Esophagus (tissue), 2 donors: ENCODE data around the gene TTF1. TPM values are rescaled to one million over a fixed set of nuclear protein-coding genes. Genes with fewer than 3 reads are reported as not detected.

Experiments
- H3K27ac ChIP-seq, 2 donors: one replicate each; pipeline ENCODE4 v1.5.1; 2013; ENCODE audit warnings: low read depth in 2 of 2, mild to moderate bottlenecking in 2 of 2, inconsistent platforms in 1 of 2, low read length in 1 of 2, moderate library complexity in 1 of 2
- H3K27me3 ChIP-seq, 2 donors: one replicate each; pipeline ENCODE4 v1.6.1; 2013; ENCODE audit warnings: low read length in 2 of 2, control low read depth in 1 of 2, mild to moderate bottlenecking in 1 of 2; ENCODE audit not compliant: insufficient read depth in 2 of 2, control insufficient read depth in 1 of 2
- H3K36me3 ChIP-seq, 2 donors: one replicate each; pipeline ENCODE4 v1.6.1; 2013; ENCODE audit warnings: low read length in 1 of 2; ENCODE audit not compliant: control insufficient read depth in 2 of 2, insufficient read depth in 2 of 2
- H3K4me1 ChIP-seq, 2 donors: one replicate each; pipeline ENCODE4 v1.6.1; 2013; ENCODE audit warnings: low read length in 1 of 2; ENCODE audit not compliant: control insufficient read depth in 2 of 2, insufficient read depth in 2 of 2
- H3K4me3 ChIP-seq, 2 donors: one replicate each; pipeline ENCODE4 v1.5.1; 2013; ENCODE audit warnings: low read length in 2 of 2, mild to moderate bottlenecking in 2 of 2, low read depth in 1 of 2, moderate library complexity in 1 of 2
- H3K9me3 ChIP-seq, 2 donors: one replicate each; pipeline ENCODE4 v1.6.1; 2013; ENCODE audit warnings: mild to moderate bottlenecking in 2 of 2, low read depth in 1 of 2, low read length in 1 of 2, moderate library complexity in 1 of 2; ENCODE audit not compliant: control insufficient read depth in 2 of 2, insufficient read depth in 1 of 2
- WGBS, 2 donors: extraction: QIAGEN DNeasy Blood & Tissue Kit; methylation state at CpG; one replicate each; pipeline ENCODE4 v1.1.7; 2013; 5-methylcytosine and 5-hydroxymethylcytosine counted together
- polyA plus RNA-seq, 2 donors: library from polyadenylated mRNA; stranded (reverse); fragments of 200-250 nt; gene quantifications; one replicate each; pipeline ENCODE4 v1.2.3, GENCODE V29; 2013
- donor health status: healthy with polysubstance abuse.
- donor health status: Bipolar disorder and iron deficiency.

The TTF1 gene
- polyA plus RNA-seq, 2 donors = 9.2 to 11.1 TPM

GRCh38 chr9:132415181-132415580 lies 8.5 kb upstream of the TTF1 start:
- Histone ChIP-seq H3K36me3 (no peaks in the 10 kb centered on the region), H3K4me1 (peaks cover 3 to 9% of the 10 kb centered on the region in 2 donors), H3K4me3 (no peak overlapping the region), H3K27me3 (peaks cover 0 to 8% of the 10 kb centered on the region in 2 donors), H3K9me3 (no peaks in the 10 kb centered on the region), H3K27ac (no peak overlapping the region)
- 31 to 39% methylated on average over 12 of the region's 12 CpGs for WGBS, 2 donors

- Histone ChIP-seq H3K4me3 (no peak overlapping the region), H3K36me3 (no peaks in the 10 kb centered on the region), H3K27ac (no peak overlapping the region), H3K9me3 (no peaks in the 10 kb centered on the region), H3K27me3 (peaks cover 0 to 8% of the 10 kb centered on the region in 2 donors), H3K4me1 (peaks cover 3 to 10% of the 10 kb centered on the region in 2 donors)
- WGBS, 2 donors = 46 to 48% methylated on average over 7 of the region's 7 CpGs
Observed at GRCh38 chr9:132414731-132415130, 8.1 kb upstream of the TTF1 start.

DNA sequence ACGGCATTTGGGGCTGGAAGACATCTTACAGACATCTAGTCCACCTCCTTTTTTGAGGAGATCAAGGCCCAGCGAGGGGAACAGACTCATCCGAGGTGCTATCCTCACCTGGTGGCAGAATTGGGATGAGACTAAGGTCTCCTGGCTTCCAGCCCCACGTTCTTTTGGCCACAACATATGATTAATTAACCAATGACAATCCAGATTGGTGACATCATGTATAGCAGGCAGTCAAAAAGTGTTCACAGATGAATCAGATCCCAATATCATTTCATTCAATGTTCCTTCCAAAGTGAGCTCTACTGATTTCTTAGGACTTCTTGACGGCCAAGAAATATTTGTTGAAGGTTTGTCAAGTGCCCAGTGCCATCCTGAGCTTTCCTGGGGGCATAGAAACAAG lies 7.3 kb upstream of the TTF1 start:
- Histone ChIP-seq H3K9me3 (no peaks in the 10 kb centered on the region), H3K27ac (no peak overlapping the region), H3K4me3 (no peak overlapping the region), H3K4me1 (peaks cover 3 to 10% of the 10 kb centered on the region in 2 donors), H3K36me3 (no peaks in the 10 kb centered on the region), H3K27me3 (peaks cover 0 to 8% of the 10 kb centered on the region in 2 donors)
- WGBS, 2 donors = 54 to 57% methylated on average over 5 of the region's 5 CpGs

- Histone ChIP-seq H3K27ac (no peak overlapping the region), H3K36me3 (no peaks in the 10 kb centered on the region), H3K27me3 (peaks cover 0 to 3% of the 10 kb centered on the region in 2 donors), H3K9me3 (no peaks in the 10 kb centered on the region), H3K4me3 (no peak overlapping the region), H3K4me1 (peaks cover 5 to 10% of the 10 kb centered on the region in 2 donors)
- WGBS, 2 donors = 14 to 15% methylated on average over 8 of the region's 8 CpGs
Observed at GRCh38 chr9:132412089-132412488, 5.4 kb upstream of the TTF1 start.

- Histone ChIP-seq H3K27me3 (peaks cover 0 to 3% of the 10 kb centered on the region in 2 donors), H3K4me3 (peak overlapping the region in 1 of 2 donors; percentile 33), H3K36me3 (no peaks in the 10 kb centered on the region), H3K27ac (no peak overlapping the region), H3K9me3 (no peaks in the 10 kb centered on the region), H3K4me1 (peaks cover 6 to 11% of the 10 kb centered on the region in 2 donors)
- WGBS, 2 donors = 1 to 2% methylated on average over 20 of the region's 20 CpGs
Observed at GRCh38 chr9:132411091-132411508, 4.5 kb upstream of the TTF1 start.

- 9 to 12% methylated on average over 19 of the region's 19 CpGs for WGBS, 2 donors
- H3K9me3 ChIP-seq = no peaks in the 10 kb centered on the region
- peak overlapping the region in 1 of 2 donors; percentile 33 for H3K4me3 ChIP-seq
- H3K4me1 ChIP-seq = peaks cover 6 to 15% of the 10 kb centered on the region in 2 donors
- H3K36me3 ChIP-seq = no peaks in the 10 kb centered on the region
- H3K27me3 ChIP-seq = peaks cover 0 to 3% of the 10 kb centered on the region in 2 donors
- no peak overlapping the region for H3K27ac ChIP-seq
Observed at GRCh38 chr9:132410642-132411041, 4.0 kb upstream of the TTF1 start.

DNA sequence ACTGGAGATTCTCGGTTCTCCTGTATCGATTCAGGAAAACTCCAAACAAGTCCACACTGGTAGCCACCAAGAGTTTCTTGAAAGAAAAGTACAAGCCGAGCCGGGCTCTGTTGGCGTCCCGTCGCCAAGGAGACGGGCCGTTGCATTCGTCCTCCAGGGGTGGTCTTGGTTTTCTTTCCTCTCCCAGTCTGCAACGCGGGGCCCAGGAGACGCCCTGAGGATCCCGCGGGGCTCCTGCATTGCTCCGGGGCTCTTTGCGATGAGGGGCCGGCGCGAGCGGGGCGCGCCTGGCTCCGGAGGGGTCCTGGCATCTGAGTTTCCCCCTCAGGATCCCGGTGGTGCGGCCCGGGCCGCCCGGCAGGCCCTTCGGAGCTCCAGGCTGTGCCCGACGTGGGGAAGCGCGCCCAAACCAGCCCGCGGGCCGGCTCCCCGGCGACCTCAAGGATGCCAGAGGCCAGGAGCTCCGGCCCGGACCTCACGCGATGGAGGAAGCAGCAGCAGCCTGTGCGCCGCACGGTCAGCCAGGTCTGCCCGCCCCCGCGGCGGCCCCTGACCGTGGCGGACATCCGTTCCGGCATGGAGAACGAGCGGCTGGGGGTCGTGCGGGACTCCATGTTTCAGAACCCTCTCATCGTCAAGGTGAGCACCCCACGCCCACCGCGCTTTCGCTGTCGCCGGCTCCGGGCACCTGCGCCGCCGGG lies 3.3 kb upstream of the TTF1 start, which contains the start of gene CFAP77:
Gene CFAP77 (plus strand): TSS at position 384 of the 701 bp plus-strand sequence. CDS start 61 bp downstream, at position 445.
- Histone ChIP-seq H3K9me3 (no peaks in the 10 kb centered on the region), H3K27ac (no peak within 1 kb of the TSS), H3K27me3 (peaks cover 0 to 3% of the 10 kb centered on the region in 2 donors), H3K4me3 (peak within 1 kb of the TSS; percentile 19 to 33), H3K4me1 (peaks cover 6 to 15% of the 10 kb centered on the region in 2 donors), H3K36me3 (no peaks in the 10 kb centered on the region)
- WGBS, 2 donors = 2% methylated on average over 69 of the region's 69 CpGs

- Histone ChIP-seq H3K27me3 (no peaks in the 10 kb centered on the region), H3K9me3 (no peaks in the 10 kb centered on the region), H3K4me1 (peaks cover 6 to 15% of the 10 kb centered on the region in 2 donors), H3K4me3 (no peak overlapping the region), H3K36me3 (no peaks in the 10 kb centered on the region), H3K27ac (no peak overlapping the region)
- 77 to 83% methylated on average over 8 of the region's 8 CpGs for WGBS, 2 donors
Observed at GRCh38 chr9:132408521-132408920, 1.9 kb upstream of the TTF1 start.

- H3K27me3 ChIP-seq = no peaks in the 10 kb centered on the region
- WGBS, 2 donors = 87 to 89% methylated on average over 2 of the region's 2 CpGs
- peaks cover 6 to 15% of the 10 kb centered on the region in 2 donors for H3K4me1 ChIP-seq
- peaks cover 0 to under 1% of the 10 kb centered on the region in 2 donors for H3K36me3 ChIP-seq
- peak overlapping the region in 1 of 2 donors; percentile 78 for H3K4me3 ChIP-seq
- no peaks in the 10 kb centered on the region for H3K9me3 ChIP-seq
- no peak overlapping the region for H3K27ac ChIP-seq
Observed at GRCh38 chr9:132407196-132407595, 556 bp upstream of the TTF1 start.
